Measurements from ENCODE around the gene LENG9. TPM values are rescaled to one million over a fixed set of nuclear protein-coding genes. Genes with fewer than 3 reads are reported as not detected.

Gene LENG9
- total RNA-seq, 1 experiment from 2014 or later, result 4.2 TPM

DNA sequence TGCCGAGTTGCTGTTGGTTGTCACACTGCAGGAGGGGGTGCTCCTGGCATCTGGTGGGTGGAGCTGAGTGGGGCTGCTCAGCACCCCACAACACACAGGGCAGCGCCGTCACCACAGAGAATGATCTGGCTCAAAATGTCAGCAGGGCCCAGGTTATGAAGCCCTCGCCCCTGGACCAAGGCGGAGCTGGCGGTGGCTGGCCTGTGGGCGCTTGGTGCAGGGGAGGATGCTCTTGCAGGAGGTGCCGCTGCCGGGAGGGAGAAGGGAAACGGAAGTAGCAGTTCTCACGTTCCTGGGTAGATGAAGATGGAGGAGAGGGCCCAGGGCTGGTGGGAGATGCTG lies 28.7 kb downstream of the LENG9 start:
- H3K4me1 ChIP-seq (ENCODE audit: insufficient read depth, low read length, poor library complexity, severe bottlenecking), result peaks cover 16% of the 10 kb centered on the region
- intact Hi-C loops (cut with micrococcal nuclease; ENCODE audit: unreplicated experiment), result no loop called here
- no peaks in the 10 kb centered on the region for H3K9me3 ChIP-seq (ENCODE audit: low read depth, low read length, poor library complexity, severe bottlenecking)
- ChIA-PET POLR2A (ENCODE audit: low non-redundant PET) (no interaction called here), CTCF (no interaction called here)
- no peak overlapping the region for H3K27ac ChIP-seq (ENCODE audit: low read depth, low read length, poor library complexity, severe bottlenecking)
- BruUV-seq (replicated peaks), result no TSS peak
- TF ChIP-seq, protein P1, sequence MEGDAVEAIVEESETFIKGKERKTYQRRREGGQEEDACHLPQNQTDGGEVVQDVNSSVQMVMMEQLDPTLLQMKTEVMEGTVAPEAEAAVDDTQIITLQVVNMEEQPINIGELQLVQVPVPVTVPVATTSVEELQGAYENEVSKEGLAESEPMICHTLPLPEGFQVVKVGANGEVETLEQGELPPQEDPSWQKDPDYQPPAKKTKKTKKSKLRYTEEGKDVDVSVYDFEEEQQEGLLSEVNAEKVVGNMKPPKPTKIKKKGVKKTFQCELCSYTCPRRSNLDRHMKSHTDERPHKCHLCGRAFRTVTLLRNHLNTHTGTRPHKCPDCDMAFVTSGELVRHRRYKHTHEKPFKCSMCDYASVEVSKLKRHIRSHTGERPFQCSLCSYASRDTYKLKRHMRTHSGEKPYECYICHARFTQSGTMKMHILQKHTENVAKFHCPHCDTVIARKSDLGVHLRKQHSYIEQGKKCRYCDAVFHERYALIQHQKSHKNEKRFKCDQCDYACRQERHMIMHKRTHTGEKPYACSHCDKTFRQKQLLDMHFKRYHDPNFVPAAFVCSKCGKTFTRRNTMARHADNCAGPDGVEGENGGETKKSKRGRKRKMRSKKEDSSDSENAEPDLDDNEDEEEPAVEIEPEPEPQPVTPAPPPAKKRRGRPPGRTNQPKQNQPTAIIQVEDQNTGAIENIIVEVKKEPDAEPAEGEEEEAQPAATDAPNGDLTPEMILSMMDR (conservative IDR thresholded peaks at IDR 0.05; ENCODE audit: low read depth, low read length), result no peak
- TF ChIP-seq EZH2 (IDR thresholded peaks at IDR 0.05; ENCODE audit: borderline replicate concordance, low read depth, low read length, poor library complexity, severe bottlenecking), result no peak
- H3K4me3 ChIP-seq (ENCODE audit: low read depth, low read length, poor library complexity, severe bottlenecking), result no peak overlapping the region
- peaks cover 1% of the 10 kb centered on the region for H3K27me3 ChIP-seq (replicated peaks; ENCODE audit: insufficient read depth, low read depth, low read length, poor library complexity)
- H3K36me3 ChIP-seq (ENCODE audit: insufficient read depth, low read length, poor library complexity, severe bottlenecking), result no peaks in the 10 kb centered on the region
- DNase-seq (ENCODE audit: low spot score), result no peak

DNA sequence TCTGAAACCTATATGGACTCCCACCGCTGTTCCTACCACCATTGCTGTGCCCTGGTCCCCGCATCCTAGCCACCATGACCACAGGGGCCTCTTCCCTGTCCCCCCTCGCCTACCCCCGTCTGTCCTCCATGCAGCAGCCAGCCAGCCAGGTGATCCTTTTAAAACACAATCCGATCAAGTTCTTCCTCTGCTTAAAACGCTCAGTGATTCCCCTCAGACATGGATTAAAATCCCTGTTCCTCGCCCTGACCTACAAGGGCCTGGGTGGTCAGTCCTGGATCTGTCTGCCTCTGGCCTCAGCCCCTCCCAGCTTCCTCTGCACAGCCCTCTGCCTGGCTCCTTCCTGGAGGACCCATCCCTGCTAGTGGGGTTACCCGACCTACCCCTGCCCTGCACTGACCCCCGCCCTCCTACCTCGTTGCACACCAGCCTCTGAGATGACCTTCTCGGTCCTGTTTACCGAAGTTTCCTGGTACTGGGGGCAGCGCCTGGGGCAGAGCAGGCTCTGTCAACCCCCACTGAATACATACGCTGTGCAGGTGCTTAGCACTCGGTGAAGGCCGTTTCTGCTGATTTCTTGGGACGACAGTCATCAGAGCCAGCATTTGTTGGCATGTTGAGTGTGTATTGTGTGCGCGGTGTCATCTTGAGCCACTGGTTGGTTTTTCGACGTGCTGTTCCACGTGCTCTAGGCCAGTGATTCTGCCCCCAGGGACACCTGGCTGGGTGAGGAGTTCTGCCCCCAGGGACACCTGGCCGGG lies 29.3 kb downstream of the LENG9 start:
- Histone ChIP-seq H3K9me3 (ENCODE audit: low read depth, low read length, poor library complexity, severe bottlenecking) (no peaks in the 10 kb centered on the region), H3K4me3 (ENCODE audit: low read depth, low read length, poor library complexity, severe bottlenecking) (no peak overlapping the region), H3K27me3 (replicated peaks; ENCODE audit: insufficient read depth, low read depth, low read length, poor library complexity) (peaks cover 4% of the 10 kb centered on the region), H3K27ac (ENCODE audit: low read depth, low read length, poor library complexity, severe bottlenecking) (no peak overlapping the region), H3K4me1 (ENCODE audit: insufficient read depth, low read length, poor library complexity, severe bottlenecking) (peaks cover 16% of the 10 kb centered on the region), H3K36me3 (ENCODE audit: insufficient read depth, low read length, poor library complexity, severe bottlenecking) (no peaks in the 10 kb centered on the region)
- BruUV-seq (replicated peaks), result no TSS peak
- ChIA-PET POLR2A (ENCODE audit: low non-redundant PET) (no interaction called here), CTCF (no interaction called here)
- intact Hi-C loops (cut with micrococcal nuclease; ENCODE audit: unreplicated experiment), result no loop called here
- TF ChIP-seq, protein P1 (conservative IDR thresholded peaks at IDR 0.05; ENCODE audit: low read depth, low read length), result no peak
- TF ChIP-seq EZH2 (IDR thresholded peaks at IDR 0.05; ENCODE audit: borderline replicate concordance, low read depth, low read length, poor library complexity, severe bottlenecking), result no peak
- no peak for DNase-seq (ENCODE audit: low spot score)

DNA sequence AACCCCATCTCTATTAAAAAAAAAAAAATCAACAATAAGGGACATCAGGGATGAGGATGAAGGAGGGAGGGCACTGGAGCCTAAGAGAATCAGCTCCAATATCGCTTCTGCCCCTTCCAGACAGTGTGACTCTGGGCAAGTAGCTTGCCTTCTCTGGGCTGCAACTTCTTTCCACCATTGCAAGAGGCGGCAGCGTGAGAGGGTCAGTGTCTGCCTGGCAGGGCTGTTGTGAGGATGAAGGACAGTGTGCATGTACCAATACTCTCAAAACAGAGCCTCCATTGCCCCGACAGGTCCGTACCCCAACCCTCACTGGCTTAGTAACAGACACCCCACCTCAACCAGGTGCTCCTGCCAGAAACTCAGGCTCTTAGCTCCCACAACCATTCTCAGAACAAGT lies 29.9 kb downstream of the LENG9 start:
- intact Hi-C loops (cut with micrococcal nuclease; ENCODE audit: unreplicated experiment), result no loop called here
- CTCF ChIA-PET, result no interaction called here
- Histone ChIP-seq H3K4me1 (ENCODE audit: insufficient read depth, low read length, poor library complexity, severe bottlenecking) (peaks cover 16% of the 10 kb centered on the region), H3K4me3 (ENCODE audit: low read depth, low read length, poor library complexity, severe bottlenecking) (no peak overlapping the region), H3K9me3 (ENCODE audit: low read depth, low read length, poor library complexity, severe bottlenecking) (no peaks in the 10 kb centered on the region), H3K27ac (ENCODE audit: low read depth, low read length, poor library complexity, severe bottlenecking) (no peak overlapping the region), H3K36me3 (ENCODE audit: insufficient read depth, low read length, poor library complexity, severe bottlenecking) (no peaks in the 10 kb centered on the region), H3K27me3 (replicated peaks; ENCODE audit: insufficient read depth, low read depth, low read length, poor library complexity) (peaks cover 4% of the 10 kb centered on the region)
- DNase-seq (ENCODE audit: low spot score), result no peak
- no peak for TF ChIP-seq EZH2 (IDR thresholded peaks at IDR 0.05; ENCODE audit: borderline replicate concordance, low read depth, low read length, poor library complexity, severe bottlenecking)
- TF ChIP-seq, protein P1 (conservative IDR thresholded peaks at IDR 0.05; ENCODE audit: low read depth, low read length), result no peak
- POLR2A ChIA-PET (ENCODE audit: low non-redundant PET), result no interaction called here
- BruUV-seq (replicated peaks), result no TSS peak
